GM12865 (cell line): Measurements from ENCODE around the gene SAMD4B.

ENCODE experiments used
- DNase-seq: peaks from one replicate; pipeline ENCODE4 v3.0.0; 2010; ENCODE audit warnings: low read depth
- H3K4me3 ChIP-seq: 2 replicates; pipeline ENCODE4 v1.5.1; 2011; ENCODE audit warnings: mild to moderate bottlenecking, low read depth, low read length, control low read depth
- TF ChIP-seq, protein P1 (sequence below): IDR thresholded peaks from 2 replicates; pipeline ENCODE4 v1.5.1; 2011; ENCODE audit warnings: low read length, control low read depth, low read depth, inconsistent platforms; ENCODE audit not compliant: insufficient read depth; ENCODE audit errors: missing control alignments

The SAMD4B gene

DNA sequence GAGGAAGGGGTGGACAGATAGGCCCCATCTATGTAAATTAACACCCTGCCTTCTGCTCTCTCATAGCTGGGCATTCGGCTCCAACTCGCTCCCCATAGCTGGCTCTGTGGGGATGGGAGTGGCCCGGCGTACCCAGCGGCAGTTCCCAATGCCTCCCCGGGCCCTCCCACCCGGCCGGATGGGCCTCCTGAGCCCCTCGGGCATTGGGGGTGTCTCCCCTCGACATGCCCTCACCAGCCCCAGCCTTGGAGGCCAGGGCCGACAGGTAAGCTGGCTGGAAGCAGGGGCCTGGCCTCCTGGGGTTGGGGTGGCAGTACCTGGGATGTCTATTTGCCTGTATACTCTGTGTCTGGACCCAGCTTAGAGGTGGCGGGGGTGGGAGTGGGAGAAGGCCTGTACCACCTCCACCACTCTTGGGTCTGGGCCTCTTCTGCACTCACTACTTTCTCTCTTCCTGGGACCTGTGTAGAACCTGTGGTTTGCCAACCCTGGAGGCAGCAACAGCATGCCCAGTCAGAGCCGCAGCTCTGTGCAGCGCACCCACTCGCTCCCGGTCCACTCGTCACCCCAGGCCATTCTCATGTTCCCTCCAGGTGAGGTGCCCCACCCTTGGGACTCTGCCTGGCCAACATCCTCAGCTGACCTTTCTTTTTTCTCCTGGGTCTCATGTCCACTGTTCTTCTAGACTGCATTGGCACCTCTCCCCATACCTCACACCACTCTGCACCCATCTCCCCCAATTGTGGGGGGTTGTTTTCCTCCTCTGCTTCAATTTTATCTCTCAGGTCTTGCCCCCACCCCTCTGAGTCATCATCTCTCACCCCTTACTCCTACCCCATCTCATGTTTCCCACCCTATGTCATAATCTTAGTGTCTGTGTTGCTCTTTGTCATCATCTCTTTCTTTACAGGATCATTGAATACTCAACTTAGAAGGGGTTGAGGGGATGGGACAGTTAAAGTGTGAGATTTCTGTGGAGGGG lies 38.6 kb downstream of the SAMD4B start:
- TF ChIP-seq, protein P1, sequence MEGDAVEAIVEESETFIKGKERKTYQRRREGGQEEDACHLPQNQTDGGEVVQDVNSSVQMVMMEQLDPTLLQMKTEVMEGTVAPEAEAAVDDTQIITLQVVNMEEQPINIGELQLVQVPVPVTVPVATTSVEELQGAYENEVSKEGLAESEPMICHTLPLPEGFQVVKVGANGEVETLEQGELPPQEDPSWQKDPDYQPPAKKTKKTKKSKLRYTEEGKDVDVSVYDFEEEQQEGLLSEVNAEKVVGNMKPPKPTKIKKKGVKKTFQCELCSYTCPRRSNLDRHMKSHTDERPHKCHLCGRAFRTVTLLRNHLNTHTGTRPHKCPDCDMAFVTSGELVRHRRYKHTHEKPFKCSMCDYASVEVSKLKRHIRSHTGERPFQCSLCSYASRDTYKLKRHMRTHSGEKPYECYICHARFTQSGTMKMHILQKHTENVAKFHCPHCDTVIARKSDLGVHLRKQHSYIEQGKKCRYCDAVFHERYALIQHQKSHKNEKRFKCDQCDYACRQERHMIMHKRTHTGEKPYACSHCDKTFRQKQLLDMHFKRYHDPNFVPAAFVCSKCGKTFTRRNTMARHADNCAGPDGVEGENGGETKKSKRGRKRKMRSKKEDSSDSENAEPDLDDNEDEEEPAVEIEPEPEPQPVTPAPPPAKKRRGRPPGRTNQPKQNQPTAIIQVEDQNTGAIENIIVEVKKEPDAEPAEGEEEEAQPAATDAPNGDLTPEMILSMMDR: no peak
- DNase-seq: no peak
- no peak overlapping the region for H3K4me3 ChIP-seq

DNA sequence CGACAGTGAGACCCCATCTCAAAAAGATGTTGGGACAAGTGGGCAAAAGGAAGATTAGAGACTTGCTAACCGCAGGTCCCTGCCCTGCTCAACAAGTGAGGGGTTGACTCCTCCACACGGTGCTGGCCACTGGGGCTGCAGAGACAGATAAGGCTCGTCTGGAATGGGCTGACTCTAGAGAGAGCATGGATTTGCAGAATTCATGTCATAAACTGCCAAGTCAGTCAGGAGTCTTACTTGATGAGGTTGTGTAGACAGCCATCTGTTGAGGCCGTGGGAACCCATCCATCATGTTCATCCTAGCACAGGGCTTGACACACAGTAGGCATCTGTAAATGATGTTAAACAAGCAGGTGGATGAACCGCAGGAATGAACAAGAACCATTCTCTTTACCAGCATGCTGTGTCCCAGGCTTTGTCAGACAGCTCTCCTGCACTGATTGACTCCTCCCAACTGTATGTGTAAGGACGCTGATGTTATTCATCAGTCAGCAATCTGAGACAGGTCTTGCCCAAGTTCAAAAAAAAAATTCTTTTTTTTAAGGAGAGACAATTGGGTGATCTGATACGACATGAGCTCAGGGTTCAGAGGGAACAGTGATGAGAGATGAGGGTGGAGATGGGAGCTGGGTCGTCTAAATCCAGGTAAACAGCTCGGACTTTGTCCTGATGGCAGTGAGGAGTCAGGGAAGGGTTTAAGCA lies 39.8 kb downstream of the SAMD4B start:
- TF ChIP-seq, protein P1: no peak
- no peak overlapping the region for H3K4me3 ChIP-seq
- DNase-seq: no peak

DNA sequence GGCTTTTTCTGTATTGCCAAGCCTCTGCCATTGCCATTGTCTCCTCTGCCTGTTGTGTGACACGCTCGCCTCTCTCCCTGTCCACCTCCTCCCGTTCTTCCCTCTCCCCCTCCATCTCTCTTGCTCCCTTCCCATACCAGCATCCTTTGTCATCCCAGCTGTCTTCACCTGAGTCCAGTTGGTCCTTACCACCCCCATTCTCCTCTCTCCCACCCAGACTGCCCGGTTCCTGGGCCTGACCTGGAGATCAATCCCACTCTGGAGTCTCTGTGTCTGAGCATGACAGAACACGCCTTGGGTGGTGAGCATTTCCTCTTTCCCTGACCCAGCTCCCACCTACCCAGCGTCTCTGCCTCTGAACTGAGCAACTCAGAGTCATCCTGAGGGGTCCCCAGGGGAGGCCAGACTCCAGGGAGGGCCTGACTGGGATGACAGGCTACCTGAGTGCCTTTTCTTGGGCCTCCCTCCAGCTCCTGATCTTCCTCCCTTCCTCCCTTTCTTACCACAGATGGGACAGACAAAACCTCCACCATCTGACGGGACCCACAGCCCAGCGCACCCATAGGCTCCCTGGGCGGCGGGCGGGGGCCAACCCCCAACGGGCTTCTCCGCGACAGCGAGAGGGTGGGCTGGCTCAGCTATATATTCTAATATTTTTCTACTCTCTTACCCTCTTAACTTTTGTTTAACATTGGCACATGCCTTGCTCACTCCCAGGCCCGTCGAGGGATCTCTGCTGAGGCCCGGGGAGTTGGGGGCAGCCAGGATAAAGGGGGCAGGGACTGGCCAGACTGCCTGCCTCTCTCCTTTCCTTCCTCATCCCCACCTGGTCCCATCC lies 41.0 kb downstream of the SAMD4B start:
- no peak for DNase-seq
- TF ChIP-seq, protein P1: no peak
- no peak overlapping the region for H3K4me3 ChIP-seq

DNA sequence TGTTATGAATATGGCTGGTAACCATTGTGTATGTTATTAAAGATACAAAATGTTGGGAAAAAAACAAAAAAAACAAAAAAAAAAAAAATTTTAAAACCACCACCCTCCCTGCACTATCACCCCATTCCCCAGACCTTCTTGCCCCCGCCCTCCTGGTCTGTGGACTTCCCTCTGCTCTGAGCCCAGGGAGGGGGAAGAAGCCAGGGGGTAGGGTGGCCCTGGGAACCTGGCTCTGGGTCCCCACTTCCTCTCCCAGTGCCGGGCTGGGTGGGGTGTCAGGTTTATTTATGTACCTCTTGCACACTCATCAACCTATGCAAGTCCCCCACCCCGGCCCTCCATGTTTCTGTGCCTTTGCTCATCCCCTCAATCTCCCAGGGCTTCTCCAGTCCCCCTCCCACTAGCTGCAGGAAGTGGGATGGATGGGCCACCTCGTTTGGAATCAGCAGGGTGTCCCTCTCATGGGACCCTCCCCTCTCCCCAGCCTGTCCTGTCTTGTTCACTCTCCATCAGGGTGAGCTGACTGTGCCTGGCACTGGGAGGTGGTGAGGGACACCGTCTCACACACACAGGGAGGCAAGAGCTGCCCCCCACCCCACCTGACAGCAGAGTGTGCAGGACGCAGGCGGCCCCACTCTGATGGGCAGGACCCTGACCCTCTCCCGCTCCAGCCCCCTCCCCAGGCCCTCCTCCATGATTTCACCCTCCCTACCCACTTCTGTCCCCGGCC lies 42.8 kb downstream of the SAMD4B start:
- TF ChIP-seq, protein P1: no peak
- no peak for DNase-seq
- H3K4me3 ChIP-seq: no peak overlapping the region

DNA sequence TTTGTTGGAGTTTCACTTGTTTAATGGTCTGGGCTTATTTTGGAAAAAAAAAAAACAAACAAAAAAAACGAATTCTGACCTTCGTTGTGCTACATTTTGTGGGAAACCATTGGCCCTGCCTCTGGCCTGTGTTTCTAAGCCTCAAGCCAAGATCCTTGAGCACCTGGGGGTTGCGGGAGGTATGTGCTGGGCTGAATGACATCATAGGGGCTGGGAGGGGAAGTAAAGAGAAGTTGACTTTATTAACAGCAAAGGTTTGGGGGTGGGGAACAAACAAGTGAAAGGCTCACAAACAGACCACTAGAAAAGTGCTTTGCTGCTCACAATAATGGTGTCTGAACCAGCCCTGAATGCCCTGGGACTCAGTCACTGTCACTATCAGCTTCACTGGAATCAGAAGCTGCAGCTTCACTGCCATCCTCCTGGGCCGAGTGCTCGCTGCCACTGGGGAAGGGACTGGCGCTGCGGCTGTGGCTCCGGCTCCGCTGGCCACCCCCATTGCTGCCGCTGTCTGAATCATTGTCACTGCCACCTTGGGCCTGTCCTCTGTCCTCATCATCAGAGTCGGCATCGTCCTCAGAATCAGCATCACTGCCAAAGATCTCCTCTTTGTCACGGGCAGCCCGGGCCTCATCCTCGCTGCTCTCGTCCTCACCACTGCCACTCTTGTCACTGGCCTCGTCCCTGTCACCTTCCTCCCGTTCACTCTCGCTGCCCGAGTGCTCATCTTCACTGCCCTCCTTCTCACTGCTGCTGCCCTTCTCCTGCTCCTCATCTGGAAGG lies 43.6 kb downstream of the SAMD4B start:
- TF ChIP-seq, protein P1: no peak
- DNase-seq: no peak
- no peak overlapping the region for H3K4me3 ChIP-seq
